PC-3 (cell line): ENCODE data around the gene NFXL1.

Source experiments
- EZH2phosphoT487 ChIP-seq: fragments of 300-600 bp; sonication (generic); IDR thresholded peaks from 2 replicates; pipeline ENCODE4 v1.6.1; 2018; ENCODE audit warnings: mild to moderate bottlenecking, antibody characterized with exemption, low read length, borderline replicate concordance
- TF ChIP-seq, protein P1 (sequence below): fragments of 300-600 bp; sonication (generic); conservative IDR thresholded peaks from 2 replicates; pipeline ENCODE4 v1.5.1; 2017; ENCODE audit warnings: antibody characterized with exemption, low read depth, mild to moderate bottlenecking, low read length

- TF ChIP-seq, protein P1, sequence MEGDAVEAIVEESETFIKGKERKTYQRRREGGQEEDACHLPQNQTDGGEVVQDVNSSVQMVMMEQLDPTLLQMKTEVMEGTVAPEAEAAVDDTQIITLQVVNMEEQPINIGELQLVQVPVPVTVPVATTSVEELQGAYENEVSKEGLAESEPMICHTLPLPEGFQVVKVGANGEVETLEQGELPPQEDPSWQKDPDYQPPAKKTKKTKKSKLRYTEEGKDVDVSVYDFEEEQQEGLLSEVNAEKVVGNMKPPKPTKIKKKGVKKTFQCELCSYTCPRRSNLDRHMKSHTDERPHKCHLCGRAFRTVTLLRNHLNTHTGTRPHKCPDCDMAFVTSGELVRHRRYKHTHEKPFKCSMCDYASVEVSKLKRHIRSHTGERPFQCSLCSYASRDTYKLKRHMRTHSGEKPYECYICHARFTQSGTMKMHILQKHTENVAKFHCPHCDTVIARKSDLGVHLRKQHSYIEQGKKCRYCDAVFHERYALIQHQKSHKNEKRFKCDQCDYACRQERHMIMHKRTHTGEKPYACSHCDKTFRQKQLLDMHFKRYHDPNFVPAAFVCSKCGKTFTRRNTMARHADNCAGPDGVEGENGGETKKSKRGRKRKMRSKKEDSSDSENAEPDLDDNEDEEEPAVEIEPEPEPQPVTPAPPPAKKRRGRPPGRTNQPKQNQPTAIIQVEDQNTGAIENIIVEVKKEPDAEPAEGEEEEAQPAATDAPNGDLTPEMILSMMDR, result no peak
- no peak for TF ChIP-seq EZH2phosphoT487
These were observed 83.2 kb downstream of the NFXL1 start for GRCh38 chr4:47831026-47831679.
